ENCODE results near the gene TFB1M. TPM values are rescaled to one million over a fixed set of nuclear protein-coding genes. Genes with fewer than 3 reads are reported as not detected.

The TFB1M gene
- polyA plus RNA-seq, 2 of the 4 experiments (the other 2 are of a cell fraction), result 9.8 to 19.5 TPM

- no peaks in the 10 kb centered on the region for H3K4me1 ChIP-seq
- DNase-seq (ENCODE audit: low read depth in 1 of 2, low spot score in 1 of 2) (no peak), ATAC-seq (no peak), FAIRE-seq (no peak)
- 55% methylated on average over 3 of the region's 3 CpGs for WGBS (ENCODE audit: missing lambda C conversion rate)
- H3K27ac ChIP-seq, result no peak overlapping the region
- ChIA-PET CTCF (no interaction called here), POLR2A (no interaction called here)
- no peak overlapping the region for H3K4me3 ChIP-seq
- no peaks in the 10 kb centered on the region for H3K9me3 ChIP-seq
- no peak for TF ChIP-seq JUN (IDR thresholded peaks at IDR 0.05)
- TF ChIP-seq JUNB (IDR thresholded peaks at IDR 0.05), result no peak
- TF ChIP-seq EHMT2 (IDR thresholded peaks at IDR 0.05; ENCODE audit: low read depth), result no peak
- no peak overlapping the region for H3K4me2 ChIP-seq
Observed at GRCh38 chr6:155212106-155212505, 102.2 kb downstream of the TFB1M start.

DNA sequence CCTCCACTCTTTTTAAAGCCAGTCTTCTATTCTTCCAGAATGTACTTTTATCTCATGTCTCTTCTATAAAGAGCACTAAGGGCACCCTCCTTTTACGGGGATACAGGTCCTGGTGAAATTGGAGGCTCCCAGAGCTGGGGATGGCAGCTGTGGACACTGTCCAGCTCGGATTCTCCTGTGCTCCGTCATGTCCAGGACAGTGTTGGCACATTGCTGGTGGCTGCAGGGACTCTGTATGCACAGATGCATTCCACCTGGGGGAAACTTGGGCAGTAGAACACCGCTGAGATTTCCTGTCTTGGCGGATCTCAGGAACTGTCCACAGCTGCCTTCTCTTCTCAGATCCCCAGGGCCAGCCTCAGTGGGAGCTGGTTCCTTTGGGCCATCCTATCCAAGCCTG, 107.1 kb downstream of the TFB1M start:
- no peak overlapping the region for H3K4me3 ChIP-seq
- H3K4me1 ChIP-seq, result peaks cover 3% of the 10 kb centered on the region; the same call in 2 of the 3 replicates
- ATAC-seq (no peak), FAIRE-seq (no peak), DNase-seq (ENCODE audit: low read depth in 1 of 2, low spot score in 1 of 2) (no peak)
- WGBS (ENCODE audit: missing lambda C conversion rate), result 75% methylated on average over 3 of the region's 5 CpGs
- H3K4me2 ChIP-seq, result no peak overlapping the region
- TF ChIP-seq, protein P1, sequence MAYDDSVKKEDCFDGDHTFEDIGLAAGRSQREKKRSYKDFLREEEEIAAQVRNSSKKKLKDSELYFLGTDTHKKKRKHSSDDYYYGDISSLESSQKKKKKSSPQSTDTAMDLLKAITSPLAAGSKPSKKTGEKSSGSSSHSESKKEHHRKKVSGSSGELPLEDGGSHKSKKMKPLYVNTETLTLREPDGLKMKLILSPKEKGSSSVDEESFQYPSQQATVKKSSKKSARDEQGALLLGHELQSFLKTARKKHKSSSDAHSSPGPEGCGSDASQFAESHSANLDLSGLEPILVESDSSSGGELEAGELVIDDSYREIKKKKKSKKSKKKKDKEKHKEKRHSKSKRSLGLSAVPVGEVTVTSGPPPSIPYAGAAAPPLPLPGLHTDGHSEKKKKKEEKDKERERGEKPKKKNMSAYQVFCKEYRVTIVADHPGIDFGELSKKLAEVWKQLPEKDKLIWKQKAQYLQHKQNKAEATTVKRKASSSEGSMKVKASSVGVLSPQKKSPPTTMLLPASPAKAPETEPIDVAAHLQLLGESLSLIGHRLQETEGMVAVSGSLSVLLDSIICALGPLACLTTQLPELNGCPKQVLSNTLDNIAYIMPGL (CRISPR knock-in tag; IDR thresholded peaks at IDR 0.05; ENCODE audit: borderline replicate concordance), result no peak
- no peak for TF ChIP-seq EHF (CRISPR knock-in tag; IDR thresholded peaks at IDR 0.05)
- TF ChIP-seq HDAC2 (IDR thresholded peaks at IDR 0.05), result no peak
- TF ChIP-seq EP300 (IDR thresholded peaks at IDR 0.05), result no peak
- TF ChIP-seq NPAS2 (CRISPR knock-in tag; IDR thresholded peaks at IDR 0.05; ENCODE audit: borderline replicate concordance), result no peak
- TF ChIP-seq FOSB (CRISPR knock-in tag; IDR thresholded peaks at IDR 0.05), result no peak
- no peak for TF ChIP-seq EHMT2 (IDR thresholded peaks at IDR 0.05; ENCODE audit: low read depth)
- no peak for TF ChIP-seq CHD2 (IDR thresholded peaks at IDR 0.05; ENCODE audit: low read length, partially characterized antibody)
- TF ChIP-seq, protein P2, sequence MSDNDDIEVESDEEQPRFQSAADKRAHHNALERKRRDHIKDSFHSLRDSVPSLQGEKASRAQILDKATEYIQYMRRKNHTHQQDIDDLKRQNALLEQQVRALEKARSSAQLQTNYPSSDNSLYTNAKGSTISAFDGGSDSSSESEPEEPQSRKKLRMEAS (IDR thresholded peaks at IDR 0.05), result no peak
- TF ChIP-seq RARB (CRISPR knock-in tag; IDR thresholded peaks at IDR 0.05), result no peak
- no peak for TF ChIP-seq CBX8 (IDR thresholded peaks at IDR 0.05)
- TF ChIP-seq KDM5A (IDR thresholded peaks at IDR 0.05), result no peak
- no peak for TF ChIP-seq TP53 (CRISPR knock-in tag; IDR thresholded peaks at IDR 0.05)
- no peak for TF ChIP-seq TFCP2L1 (CRISPR knock-in tag; IDR thresholded peaks at IDR 0.05)
- no peak for TF ChIP-seq BCL3 (IDR thresholded peaks at IDR 0.05)
- TF ChIP-seq RCOR1 (IDR thresholded peaks at IDR 0.05; ENCODE audit: low read depth, low read length), result no peak
- no peak for TF ChIP-seq MAFK (IDR thresholded peaks at IDR 0.05; ENCODE audit: partially characterized antibody)
- no peak for TF ChIP-seq SMC3 (IDR thresholded peaks at IDR 0.05)
- POLR2A ChIA-PET, result no interaction called here
- CTCF ChIA-PET, result interaction anchor here (0.9 to 1.1 kb wide), 2 partner anchors 9 to 41 kb away, joined by 3 read pairs; no protein-coding TSS in a partner anchor
- H3K27ac ChIP-seq, result no peak overlapping the region
- no peaks in the 10 kb centered on the region for H3K9me3 ChIP-seq

Other genes with a start within 250 kb of the TFB1M start
- not detected in 2 replicates for gene CLDN20, start 50.5 kb downstream of the TFB1M start, polyA plus RNA-seq (2011; rRNA removed)
- gene CLDN20, start 50.5 kb downstream of the TFB1M start, polyA plus RNA-seq (2017; fragmentation: RNase III; extraction: RNeasy Plus Mini Kit Qiagen cat#74134 plus additional on column Dnase treatment), result not detected in 3 replicates
- not detected in 2 replicates for gene NOX3, start 141.4 kb upstream of the TFB1M start, polyA plus RNA-seq (2011; rRNA removed)
- gene NOX3, start 141.4 kb upstream of the TFB1M start, polyA plus RNA-seq (2017; fragmentation: RNase III; extraction: RNeasy Plus Mini Kit Qiagen cat#74134 plus additional on column Dnase treatment), result not detected in 3 replicates

All from A549 (cell line).